ENCODE data around the gene SDF4. TPM values are rescaled to one million over a fixed set of nuclear protein-coding genes. Genes with fewer than 3 reads are reported as not detected.
"Not testable (repeated sequence)": the region's sequence is repeated elsewhere in the genome, so short reads cannot be mapped to it uniquely, and the experiment has no call there.

The SDF4 gene
- total RNA-seq, 1 donor from 2014 or later, result 116 TPM

- no peak for DNase-seq (ENCODE audit: low read depth, low spot score)
These were observed 28.3 kb upstream of the SDF4 start for GRCh38 chr1:1259951-1260600.

- DNase-seq (ENCODE audit: low read depth, low spot score), result no peak
These were observed 27.7 kb upstream of the SDF4 start for GRCh38 chr1:1259540-1259939.

GRCh38 chr1:1259119-1259488 lies 27.3 kb upstream of the SDF4 start:
- DNase-seq (ENCODE audit: low read depth, low spot score), result no peak

GRCh38 chr1:1256956-1257871 lies 25.4 kb upstream of the SDF4 start:
- no peak for DNase-seq (ENCODE audit: low read depth, low spot score)

GRCh38 chr1:1255611-1256010 lies 23.8 kb upstream of the SDF4 start:
- DNase-seq (ENCODE audit: low read depth, low spot score), result no peak

- no peak for DNase-seq (ENCODE audit: low read depth, low spot score)
These were observed 23.3 kb upstream of the SDF4 start for GRCh38 chr1:1255078-1255477.

GRCh38 chr1:1254667-1254998 lies 22.8 kb upstream of the SDF4 start:
- DNase-seq (ENCODE audit: low read depth, low spot score), result no peak

GRCh38 chr1:1253972-1254666 lies 22.3 kb upstream of the SDF4 start:
- no peak for DNase-seq (ENCODE audit: low read depth, low spot score)

- DNase-seq (ENCODE audit: low read depth, low spot score), result no peak
These were observed 21.5 kb upstream of the SDF4 start for GRCh38 chr1:1253314-1253713.

GRCh38 chr1:1250786-1251284 lies 19.0 kb upstream of the SDF4 start:
- DNase-seq (ENCODE audit: low read depth, low spot score), result no peak

GRCh38 chr1:1248009-1248913 lies 16.5 kb upstream of the SDF4 start:
- not testable (repeated sequence) for DNase-seq (ENCODE audit: low read depth, low spot score)

- DNase-seq (ENCODE audit: low read depth, low spot score), result no peak
These were observed 15.6 kb upstream of the SDF4 start for GRCh38 chr1:1247341-1247913.

- DNase-seq (ENCODE audit: low read depth, low spot score), result no peak
These were observed 15.0 kb upstream of the SDF4 start, which contains the start of gene C1QTNF12 for GRCh38 chr1:1246577-1247340. C1QTNF12 (minus strand) TSS chr1:1246722; CDS start chr1:1246690, 32 bp downstream.

- DNase-seq (ENCODE audit: low read depth, low spot score), result no peak
These were observed 14.2 kb upstream of the SDF4 start for GRCh38 chr1:1245817-1246576.

- no peak for DNase-seq (ENCODE audit: low read depth, low spot score)
These were observed 13.5 kb upstream of the SDF4 start for GRCh38 chr1:1245178-1245816.

GRCh38 chr1:1244192-1244811 lies 12.5 kb upstream of the SDF4 start:
- no peak for DNase-seq (ENCODE audit: low read depth, low spot score)

- no peak for DNase-seq (ENCODE audit: low read depth, low spot score)
These were observed 12.0 kb upstream of the SDF4 start for GRCh38 chr1:1243807-1244191.

GRCh38 chr1:1243266-1243660 lies 11.5 kb upstream of the SDF4 start:
- DNase-seq (ENCODE audit: low read depth, low spot score), result no peak

All from pulmonary artery endothelial cell (primary cell).